GM19238 (cell line): Measurements from ENCODE around the gene EMILIN3.
"Not testable (repeated sequence)": the region's sequence is repeated elsewhere in the genome, so short reads cannot be mapped to it uniquely, and the experiment has no call there.

Experiments
- DNase-seq: peaks from one replicate; pipeline ENCODE4 v3.0.0; 2011; ENCODE audit warnings: low spot score; ENCODE audit not compliant: insufficient read length

EMILIN3 gene

DNA sequence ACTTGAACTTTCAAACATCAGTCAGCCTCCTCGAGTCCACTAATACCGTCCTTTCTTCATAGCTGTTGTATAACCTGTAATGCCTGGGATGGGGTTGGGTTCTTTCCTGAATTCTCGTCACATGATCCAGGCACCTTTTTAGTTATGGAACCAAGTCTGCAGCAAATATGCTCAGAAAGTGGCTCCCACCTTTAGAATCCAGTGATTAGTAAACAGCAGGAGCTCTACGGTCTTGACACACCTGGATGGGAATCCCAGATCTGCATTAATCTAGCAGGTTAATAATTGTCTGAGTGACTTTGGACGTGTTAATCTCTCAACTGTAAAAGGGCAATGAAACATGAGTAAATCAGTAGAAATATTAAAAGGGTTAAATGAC, 48.4 kb downstream of the EMILIN3 start:
- no peak for DNase-seq

GRCh38 chr20:41317546-41318270, 48.9 kb downstream of the EMILIN3 start, which contains the start of gene ZHX3:
Gene ZHX3 (minus strand): TSS chr20:41317731. CDS start chr20:41204916, 112,815 bp downstream.
- DNase-seq = peak; percentile 97

- DNase-seq = peak; percentile 82
Measured at GRCh38 chr20:41316602-41317545, 49.7 kb downstream of the EMILIN3 start.

GRCh38 chr20:41316051-41316450, 50.6 kb downstream of the EMILIN3 start:
- DNase-seq = no peak

- no peak for DNase-seq
Measured at GRCh38 chr20:41314386-41314785, 52.2 kb downstream of the EMILIN3 start.

- DNase-seq = not testable (repeated sequence)
Measured at GRCh38 chr20:41312009-41312408, 54.6 kb downstream of the EMILIN3 start.
